ENCODE results near the gene TACC2. TPM values are rescaled to one million over a fixed set of nuclear protein-coding genes. Genes with fewer than 3 reads are reported as not detected.

TACC2 gene
- total and polyA plus RNA-seq, 2 donors (not counting 3 experiments of a cell fraction or from before 2014, with no cell fraction given): 14.4 to 46.2 TPM

DNA sequence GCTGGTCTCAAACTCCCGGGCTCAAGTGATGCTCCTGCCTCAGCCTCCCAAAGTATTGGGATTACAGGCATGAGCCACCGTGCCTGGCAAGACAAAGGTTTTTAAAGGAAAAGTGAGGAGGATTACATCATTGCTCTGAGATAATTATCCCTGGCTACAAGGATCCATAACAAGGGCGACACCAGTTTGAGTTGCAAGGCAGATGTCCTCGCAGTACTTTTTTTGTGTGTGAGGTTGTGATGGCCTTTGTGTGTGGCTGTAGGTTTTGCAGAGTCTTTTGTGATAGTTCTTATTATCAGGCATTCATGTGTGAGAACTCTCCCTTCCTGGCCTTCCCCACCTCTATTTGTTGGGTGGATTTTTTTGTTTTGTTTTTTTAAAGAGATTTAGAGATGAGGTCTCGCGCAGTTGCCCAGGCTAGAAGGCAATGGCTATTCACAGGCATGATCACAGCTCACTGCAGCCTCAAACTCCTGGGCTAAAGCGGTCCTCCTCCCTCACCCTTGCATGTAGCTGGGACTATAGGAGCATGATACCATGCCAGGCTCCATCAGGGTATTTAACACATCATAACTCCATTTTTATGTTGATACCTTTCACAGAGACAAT is 292.2 kb downstream of the TACC2 start:
- CTCF ChIA-PET: interaction anchor here (2.2 to 4.2 kb wide), 4 partner anchors 18 to 423 kb away, joined by 21 to 77 read pairs (median 46); no protein-coding TSS in a partner anchor
- FAIRE-seq: no peak
- no peak overlapping the region for H3K9ac ChIP-seq (replicated peaks; ENCODE audit: extremely low read depth, insufficient read depth, low read length)
- H3K9me1 ChIP-seq (replicated peaks; ENCODE audit: control insufficient read depth, extremely low read depth, insufficient read depth, low read length): no peaks in the 10 kb centered on the region
- H3K27ac ChIP-seq (ENCODE audit: insufficient read depth, low read depth, low read length): no peak overlapping the region
- intact Hi-C loops (cut with micrococcal nuclease): no loop called here
- no peak overlapping the region for H3K4me2 ChIP-seq (ENCODE audit: insufficient read depth, low read length)
- POLR2A ChIA-PET: no interaction called here
- peaks cover 2% of the 10 kb centered on the region for H3K4me1 ChIP-seq (ENCODE audit: control insufficient read depth, extremely low read depth, insufficient read depth, low read length)
- DNase-seq (ENCODE audit: low read depth, low spot score): no peak
- H2AFZ ChIP-seq (ENCODE audit: low read depth, low read length): no peak overlapping the region
- BruUV-seq (replicated peaks): no TSS peak
- no peaks in the 10 kb centered on the region for H4K20me1 ChIP-seq (replicated peaks; ENCODE audit: control insufficient read depth, extremely low read depth, insufficient read depth, low read length)
- dilution Hi-C loops (cut with MboI; ENCODE audit: extremely low pct_ligation_motif_present, low sequenced_read_pairs): loop anchor here (25.0 kb wide), 1 partner anchor 156 kb away; no protein-coding TSS in a partner anchor
- H3K27me3 ChIP-seq (ENCODE audit: control insufficient read depth in 2 of 2, insufficient read depth in 2 of 2, low read length in 2 of 2): no peaks in the 10 kb centered on the region
- TF ChIP-seq POLR2A (IDR thresholded peaks at IDR 0.05; ENCODE audit: low read depth, low read length) (no peak), GATA2 (IDR thresholded peaks at IDR 0.05; ENCODE audit: insufficient read depth, insufficient read length, low read depth, low read length) (no peak), POLR2AphosphoS5 (IDR thresholded peaks at IDR 0.05; ENCODE audit: insufficient read depth, low read depth, low read length) (no peak), CTCF (IDR thresholded peaks at IDR 0.05; ENCODE audit: extremely low read depth in 1 of 2, insufficient read depth in 1 of 2, low read depth in 1 of 2, low read length in 2 of 2) (no peak), JUN (IDR thresholded peaks at IDR 0.05; ENCODE audit: borderline replicate concordance, insufficient read depth, insufficient read length, low read depth) (no peak), MYC (IDR thresholded peaks at IDR 0.05; ENCODE audit: low read depth, low read length) (no peak), EZH2 (IDR thresholded peaks at IDR 0.05; ENCODE audit: borderline replicate concordance, low read depth, low read length, severe bottlenecking) (no peak), FOS (IDR thresholded peaks at IDR 0.05; ENCODE audit: borderline replicate concordance, insufficient read depth, low read length) (no peak)
- TF ChIP-seq, protein P1, sequence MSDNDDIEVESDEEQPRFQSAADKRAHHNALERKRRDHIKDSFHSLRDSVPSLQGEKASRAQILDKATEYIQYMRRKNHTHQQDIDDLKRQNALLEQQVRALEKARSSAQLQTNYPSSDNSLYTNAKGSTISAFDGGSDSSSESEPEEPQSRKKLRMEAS (IDR thresholded peaks at IDR 0.05; ENCODE audit: insufficient read depth, insufficient read length): no peak
- H3K79me2 ChIP-seq (ENCODE audit: control insufficient read depth, insufficient read depth, low read length): no peaks in the 10 kb centered on the region
- no peaks in the 10 kb centered on the region for H3K36me3 ChIP-seq (ENCODE audit: control insufficient read depth in 2 of 2, extremely low read depth in 1 of 2, insufficient read depth in 2 of 2, low read length in 2 of 2)
- no peak overlapping the region for H3K4me3 ChIP-seq (replicated peaks in 1 of 3; ENCODE audit: insufficient read depth in 1 of 3, low read depth in 1 of 3, low read length in 3 of 3)
- H3K9me3 ChIP-seq (replicated peaks; ENCODE audit: control insufficient read depth, insufficient read depth, low read length): no peaks in the 10 kb centered on the region
